ENCODE results near the gene GNG13.

GNG13 gene

GRCh38 chr16:795580-796229 lies 4.8 kb downstream of the GNG13 start:
- in situ Hi-C loops (cut with MboI; ENCODE audit: low sequenced_read_pairs): no loop called here

GRCh38 chr16:794853-795466 lies 5.6 kb downstream of the GNG13 start:
- in situ Hi-C loops (cut with MboI; ENCODE audit: low sequenced_read_pairs): no loop called here

GRCh38 chr16:794091-794822 lies 6.3 kb downstream of the GNG13 start:
- in situ Hi-C loops (cut with MboI; ENCODE audit: low sequenced_read_pairs): no loop called here

- in situ Hi-C loops (cut with MboI; ENCODE audit: low sequenced_read_pairs): no loop called here
Measured at GRCh38 chr16:793414-793813, 7.1 kb downstream of the GNG13 start.

GRCh38 chr16:792221-792995 lies 8.1 kb downstream of the GNG13 start:
- in situ Hi-C loops (cut with MboI; ENCODE audit: low sequenced_read_pairs): no loop called here

GRCh38 chr16:791131-791530 lies 9.4 kb downstream of the GNG13 start:
- in situ Hi-C loops (cut with MboI; ENCODE audit: low sequenced_read_pairs): no loop called here

- in situ Hi-C loops (cut with MboI; ENCODE audit: low sequenced_read_pairs): no loop called here
Measured at GRCh38 chr16:790086-790485, 10.4 kb downstream of the GNG13 start.

- in situ Hi-C loops (cut with MboI; ENCODE audit: low sequenced_read_pairs): no loop called here
Measured at GRCh38 chr16:789191-789850, 11.2 kb downstream of the GNG13 start.

GRCh38 chr16:788399-789126 lies 12.0 kb downstream of the GNG13 start, which contains the start of gene CHTF18:
Gene CHTF18, plus strand, starts transcription at chr16:788620. Its CDS starts 65 bp downstream, at chr16:788685.
- in situ Hi-C loops (cut with MboI; ENCODE audit: low sequenced_read_pairs): no loop called here

GRCh38 chr16:787978-788398 lies 12.5 kb downstream of the GNG13 start, which contains the start of gene RPUSD1:
Gene RPUSD1, minus strand, starts transcription at chr16:788381. Its CDS starts 644 bp downstream, at chr16:787737.
- in situ Hi-C loops (cut with MboI; ENCODE audit: low sequenced_read_pairs): no loop called here

GRCh38 chr16:787321-787966 lies 13.1 kb downstream of the GNG13 start:
- in situ Hi-C loops (cut with MboI; ENCODE audit: low sequenced_read_pairs): no loop called here

- in situ Hi-C loops (cut with MboI; ENCODE audit: low sequenced_read_pairs): no loop called here
Measured at GRCh38 chr16:785563-786535, 14.7 kb downstream of the GNG13 start.

GRCh38 chr16:784431-784830 lies 16.1 kb downstream of the GNG13 start:
- in situ Hi-C loops (cut with MboI; ENCODE audit: low sequenced_read_pairs): no loop called here

- in situ Hi-C loops (cut with MboI; ENCODE audit: low sequenced_read_pairs): no loop called here
Measured at GRCh38 chr16:783404-784161, 17.0 kb downstream of the GNG13 start.

GRCh38 chr16:782766-783403 lies 17.6 kb downstream of the GNG13 start:
- in situ Hi-C loops (cut with MboI; ENCODE audit: low sequenced_read_pairs): no loop called here

GRCh38 chr16:782258-782657 lies 18.3 kb downstream of the GNG13 start:
- in situ Hi-C loops (cut with MboI; ENCODE audit: low sequenced_read_pairs): no loop called here

Data from hTERT RPE-1 (cell line).